Neural cell (in vitro differentiated cells): ENCODE results near the gene GASK1A. TPM values are rescaled to one million over a fixed set of nuclear protein-coding genes. Genes with fewer than 3 reads are reported as not detected.

ENCODE experiments used
- H2AFZ ChIP-seq: fragments of 200-600, 300-800 bp; sonication (generic), shearing (Covaris generic); 2 replicates; pipeline ENCODE4 v1.6.0; 2014; ENCODE audit warnings: low read depth, mild to moderate bottlenecking, antibody characterized with exemption, low read length, moderate library complexity
- H3F3A ChIP-seq: fragments of 200-600 bp; shearing (Covaris generic); 2 replicates; pipeline ENCODE4 v1.6.1; 2016; ENCODE audit warnings: mild to moderate bottlenecking, moderate library complexity, mixed read lengths, antibody characterized with exemption, low read length; ENCODE audit not compliant: insufficient read depth, poor library complexity, severe bottlenecking
- H3K27ac ChIP-seq: fragments of 200-600, 300-800 bp; sonication (generic), shearing (Covaris generic); 2 replicates; pipeline ENCODE4 v1.5.1; 2014; ENCODE audit warnings: mild to moderate bottlenecking, low read length, moderate library complexity
- H3K27me3 ChIP-seq: fragments of 300-800, 200-600 bp; sonication (generic), shearing (Covaris generic); 2 replicates; pipeline ENCODE4 v1.6.0; 2014; ENCODE audit warnings: mild to moderate bottlenecking, low read depth, low read length, moderate library complexity; ENCODE audit not compliant: insufficient read depth
- H3K36me3 ChIP-seq: fragments of 300-800, 200-600 bp; sonication (generic), shearing (Covaris generic); 2 replicates; pipeline ENCODE4 v1.5.1; 2014; ENCODE audit warnings: mild to moderate bottlenecking, antibody characterized with exemption, low read length, moderate library complexity; ENCODE audit not compliant: insufficient read depth
- H3K4me2 ChIP-seq: fragments of 300-800, 200-600 bp; sonication (generic), shearing (Covaris generic); 2 replicates; pipeline ENCODE4 v1.6.0; 2014; ENCODE audit warnings: mild to moderate bottlenecking, low read length
- H3K4me3 ChIP-seq: fragments of 300-800, 200-600 bp; sonication (generic), shearing (Covaris generic); 2 replicates; pipeline ENCODE4 v1.5.1; 2014; ENCODE audit warnings: mild to moderate bottlenecking, low read length, moderate library complexity
- H3K79me2 ChIP-seq: fragments of 200-600 bp; shearing (Covaris generic); replicated peaks from 2 replicates; pipeline ENCODE4 v1.6.0; 2014; ENCODE audit warnings: mild to moderate bottlenecking, low read length, moderate library complexity; ENCODE audit not compliant: insufficient read depth
- H3K9ac ChIP-seq: fragments of 300-800, 200-600 bp; sonication (generic), shearing (Covaris generic); 2 replicates; pipeline ENCODE4 v1.6.1; 2016; ENCODE audit warnings: mild to moderate bottlenecking, low read length, mixed read lengths
- H3K9me2 ChIP-seq: fragments of 200-600 bp; shearing (Covaris generic); 2 replicates; pipeline ENCODE4 v1.6.1; 2016; ENCODE audit warnings: mild to moderate bottlenecking, low read length, mixed read lengths; ENCODE audit not compliant: insufficient read depth
- H3K9me3 ChIP-seq: fragments of 200-600, 300-800 bp; sonication (generic), shearing (Covaris generic); 2 replicates; pipeline ENCODE4 v1.6.1; 2016; ENCODE audit warnings: mild to moderate bottlenecking, mixed run types, low read length, moderate library complexity, mixed read lengths
- H4K20me1 ChIP-seq: fragments of 200-600 bp; shearing (Covaris generic); 2 replicates; pipeline ENCODE4 v1.6.1; 2016; ENCODE audit warnings: mild to moderate bottlenecking, mixed run types; ENCODE audit not compliant: insufficient read depth
- CTCF ChIP-seq: fragments of 450-650 bp; IDR thresholded peaks from 2 replicates; pipeline ENCODE4 v1.5.1; 2014; ENCODE audit warnings: antibody characterized with exemption, mild to moderate bottlenecking, moderate library complexity; ENCODE audit not compliant: poor library complexity, severe bottlenecking
- EP300 ChIP-seq: fragments of 450-650 bp; conservative IDR thresholded peaks from 2 replicates; pipeline ENCODE4 v1.6.1; 2014; ENCODE audit warnings: antibody characterized with exemption, mild to moderate bottlenecking, moderate library complexity; ENCODE audit not compliant: poor library complexity, severe bottlenecking
- EZH2 ChIP-seq: fragments of 200-600, 300-800 bp; shearing (Covaris generic), sonication (generic); IDR thresholded peaks from 2 replicates; pipeline ENCODE4 v1.6.1; 2014; ENCODE audit warnings: antibody characterized with exemption, low read length, borderline replicate concordance, mild to moderate bottlenecking; ENCODE audit not compliant: insufficient read depth, poor library complexity, severe bottlenecking
- MXI1 ChIP-seq: fragments of 450-650 bp; conservative IDR thresholded peaks from 2 replicates; pipeline ENCODE4 v1.6.1; 2014; ENCODE audit warnings: antibody characterized with exemption, mild to moderate bottlenecking; ENCODE audit not compliant: poor library complexity, severe bottlenecking
- POLR2AphosphoS5 ChIP-seq: IDR thresholded peaks from 2 replicates; pipeline ENCODE4 v1.6.1; 2012
- RAD21 ChIP-seq: fragments of 450-650 bp; conservative IDR thresholded peaks from 2 replicates; pipeline ENCODE4 v1.6.1; 2014; ENCODE audit warnings: antibody characterized with exemption, mild to moderate bottlenecking, moderate library complexity
- REST ChIP-seq: IDR thresholded peaks from 2 replicates; pipeline ENCODE4 v1.6.1; 2012; ENCODE audit warnings: borderline replicate concordance
- SMC3 ChIP-seq: fragments of 450-650 bp; conservative IDR thresholded peaks from 2 replicates; pipeline ENCODE4 v1.6.1; 2014; ENCODE audit warnings: antibody characterized with exemption, mild to moderate bottlenecking, moderate library complexity; ENCODE audit not compliant: poor library complexity
- TAF1 ChIP-seq: IDR thresholded peaks from 2 replicates; pipeline ENCODE4 v1.6.1; 2012; ENCODE audit warnings: low read depth
- polyA plus RNA-seq: library from polyadenylated mRNA; depleted of rRNA; stranded (reverse); fragments of >200 nt; gene quantifications from 2 replicates; pipeline ENCODE4 v1.2.3, GENCODE V29; 2014

The GASK1A gene
- polyA plus RNA-seq, 1 donor from 2014 or later = not detected

GRCh38 chr3:43009547-43009946 is 30.4 kb downstream of the GASK1A start:
- no peaks in the 10 kb centered on the region for H3K79me2 ChIP-seq

GRCh38 chr3:43010638-43011037 is 31.5 kb downstream of the GASK1A start:
- Histone ChIP-seq H3K27ac (no peak overlapping the region), H3K36me3 (no peaks in the 10 kb centered on the region), H3K27me3 (no peaks in the 10 kb centered on the region), H3K9me3 (no peaks in the 10 kb centered on the region), H3F3A (no peaks in the 10 kb centered on the region), H3K4me3 (no peak overlapping the region), H2AFZ (no peak overlapping the region), H4K20me1 (no peaks in the 10 kb centered on the region), H3K4me2 (no peak overlapping the region), H3K79me2 (no peaks in the 10 kb centered on the region), H3K9ac (no peak overlapping the region), H3K9me2 (no peaks in the 10 kb centered on the region)
- TF ChIP-seq EP300 = no peak
- TF ChIP-seq REST = no peak
- no peak for TF ChIP-seq POLR2AphosphoS5
- TF ChIP-seq RAD21 = no peak
- TF ChIP-seq MXI1 = no peak
- TF ChIP-seq SMC3 = no peak
- no peak for TF ChIP-seq TAF1

More at GRCh38 chr3:43009547-43009946, 30.4 kb downstream of the GASK1A start:
- Histone ChIP-seq H3K9ac (no peak overlapping the region), H3F3A (no peaks in the 10 kb centered on the region), H3K4me2 (no peak overlapping the region), H2AFZ (no peak overlapping the region), H3K27ac (no peak overlapping the region), H3K27me3 (no peaks in the 10 kb centered on the region), H3K9me2 (no peaks in the 10 kb centered on the region), H4K20me1 (no peaks in the 10 kb centered on the region), H3K36me3 (no peaks in the 10 kb centered on the region), H3K9me3 (no peaks in the 10 kb centered on the region), H3K4me3 (no peak overlapping the region)
- TF ChIP-seq REST = no peak
- no peak for TF ChIP-seq CTCF
- no peak for TF ChIP-seq EP300
- TF ChIP-seq SMC3 = no peak
- no peak for TF ChIP-seq RAD21
- TF ChIP-seq POLR2AphosphoS5 = no peak
- TF ChIP-seq EZH2 = no peak
- TF ChIP-seq MXI1 = no peak
- no peak for TF ChIP-seq TAF1
